ENCODE data around the gene PLXNA4.

The PLXNA4 gene

DNA sequence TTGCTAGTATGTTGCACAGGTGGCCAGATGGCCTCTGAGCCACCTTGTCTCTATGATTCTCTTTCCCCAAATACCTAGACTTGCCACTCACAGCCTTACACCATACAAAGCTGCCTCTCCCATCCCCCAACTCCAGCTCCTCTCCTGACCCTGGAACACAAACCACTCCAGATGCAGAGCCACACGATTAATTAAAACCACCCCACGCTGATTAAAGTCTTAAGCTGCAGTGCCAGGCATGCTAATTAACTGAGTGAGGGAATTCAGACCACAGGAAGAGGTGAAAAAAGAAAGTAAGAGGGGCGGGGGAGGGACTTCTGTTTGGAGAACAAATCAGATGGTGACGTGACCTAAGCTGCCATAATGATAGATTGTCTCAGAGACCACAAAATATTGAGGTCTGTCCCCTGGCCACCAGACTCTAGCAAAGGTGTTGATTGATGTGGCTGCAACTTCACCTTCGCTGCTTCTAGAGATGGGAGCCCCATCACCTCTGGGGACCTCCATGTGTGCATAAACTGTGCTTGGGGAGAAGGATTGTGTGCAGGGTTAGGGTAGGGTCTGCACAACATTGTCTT is 331.3 kb downstream of the PLXNA4 start:
- TF ChIP-seq EZH2 (IDR thresholded peaks at IDR 0.05; ENCODE audit: borderline replicate concordance, low read length) (no peak), CTCF (IDR thresholded peaks at IDR 0.05; ENCODE audit: low read length) (no peak)
- H3K9me2 ChIP-seq (ENCODE audit: low read depth, low read length): no peaks in the 10 kb centered on the region
- no peaks in the 10 kb centered on the region for H3K79me2 ChIP-seq (ENCODE audit: insufficient read depth, low read length)
- no peaks in the 10 kb centered on the region for H3K4me1 ChIP-seq (ENCODE audit: insufficient read depth, low read length, severe bottlenecking)
- H3K36me3 ChIP-seq (ENCODE audit: insufficient read depth, low read length): no peaks in the 10 kb centered on the region
- no peak overlapping the region for H3K4me2 ChIP-seq (ENCODE audit: low read length)
- H3K9ac ChIP-seq (ENCODE audit: low read length): no peak overlapping the region
- H3K27me3 ChIP-seq (ENCODE audit: insufficient read depth, low read length): no peaks in the 10 kb centered on the region; the same call in 1 of the 2 replicates
- H3K27ac ChIP-seq (ENCODE audit: low read depth, low read length, poor library complexity, severe bottlenecking): no peak overlapping the region
- no peaks in the 10 kb centered on the region for H3F3A ChIP-seq (ENCODE audit: insufficient read depth, low read length)
- no peaks in the 10 kb centered on the region for H3K9me3 ChIP-seq (ENCODE audit: low read length)
- no peak overlapping the region for H3K4me3 ChIP-seq (ENCODE audit: low read depth, low read length, poor library complexity, severe bottlenecking)
- H4K20me1 ChIP-seq (ENCODE audit: insufficient read depth, low read length): no peaks in the 10 kb centered on the region
- no peak overlapping the region for H2AFZ ChIP-seq (ENCODE audit: low read length)

DNA sequence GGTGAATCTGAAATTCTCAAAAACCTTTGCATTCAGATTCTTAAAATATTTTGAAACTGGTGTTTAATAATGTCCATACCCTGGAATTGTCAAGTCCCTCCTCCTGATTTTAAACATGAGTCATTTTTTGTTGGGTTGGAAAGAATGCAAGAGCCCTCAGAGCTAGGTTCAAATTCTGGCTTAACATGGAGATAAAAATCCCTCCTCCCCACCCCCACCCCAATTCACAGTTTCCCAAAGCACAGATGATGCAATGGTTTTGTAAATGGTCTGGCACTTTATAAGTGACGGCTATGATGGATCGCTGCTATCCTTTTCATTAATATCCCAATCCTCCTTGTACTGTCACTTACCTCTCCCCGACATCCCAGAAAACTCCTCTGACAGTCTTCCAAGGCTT is 332.8 kb downstream of the PLXNA4 start:
- TF ChIP-seq EZH2 (IDR thresholded peaks at IDR 0.05; ENCODE audit: borderline replicate concordance, low read length): no peak
- no peak for TF ChIP-seq CTCF (IDR thresholded peaks at IDR 0.05; ENCODE audit: low read length)
- Histone ChIP-seq H3K4me3 (ENCODE audit: low read depth, low read length, poor library complexity, severe bottlenecking) (no peak overlapping the region), H4K20me1 (ENCODE audit: insufficient read depth, low read length) (no peaks in the 10 kb centered on the region), H3K9me3 (ENCODE audit: low read length) (no peaks in the 10 kb centered on the region), H3K4me2 (ENCODE audit: low read length) (no peak overlapping the region), H3K9ac (ENCODE audit: low read length) (no peak overlapping the region), H3K79me2 (ENCODE audit: insufficient read depth, low read length) (no peaks in the 10 kb centered on the region), H3K4me1 (ENCODE audit: insufficient read depth, low read length, severe bottlenecking) (no peaks in the 10 kb centered on the region), H3K27me3 (ENCODE audit: insufficient read depth, low read length) (no peaks in the 10 kb centered on the region; the same call in 1 of the 2 replicates), H3F3A (ENCODE audit: insufficient read depth, low read length) (no peaks in the 10 kb centered on the region), H3K36me3 (ENCODE audit: insufficient read depth, low read length) (no peaks in the 10 kb centered on the region), H2AFZ (ENCODE audit: low read length) (no peak overlapping the region), H3K27ac (ENCODE audit: low read depth, low read length, poor library complexity, severe bottlenecking) (no peak overlapping the region), H3K9me2 (ENCODE audit: low read depth, low read length) (no peaks in the 10 kb centered on the region)

DNA sequence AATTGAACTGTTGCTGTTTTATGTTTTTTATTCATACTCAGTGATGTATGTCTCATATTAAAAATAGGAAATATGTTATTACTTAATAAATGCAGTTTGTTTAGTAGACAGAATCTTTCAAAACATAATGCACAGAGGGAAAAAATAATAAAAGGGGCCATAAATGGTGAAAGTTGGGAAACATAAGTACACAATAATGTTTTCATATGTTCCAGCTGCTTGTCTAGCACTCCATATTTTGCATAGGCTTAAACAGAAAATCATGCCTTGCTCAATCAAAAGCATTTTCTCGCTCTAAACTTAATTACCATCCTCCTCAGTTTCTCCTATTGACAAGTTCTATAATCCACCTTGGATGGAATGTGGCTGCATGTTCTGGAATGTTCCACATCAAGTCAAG is 333.2 kb downstream of the PLXNA4 start:
- Histone ChIP-seq H2AFZ (ENCODE audit: low read length) (no peak overlapping the region), H3K4me3 (ENCODE audit: low read depth, low read length, poor library complexity, severe bottlenecking) (no peak overlapping the region), H3K9me3 (ENCODE audit: low read length) (no peaks in the 10 kb centered on the region), H3K27ac (ENCODE audit: low read depth, low read length, poor library complexity, severe bottlenecking) (no peak overlapping the region), H3K79me2 (ENCODE audit: insufficient read depth, low read length) (no peaks in the 10 kb centered on the region), H3K9ac (ENCODE audit: low read length) (no peak overlapping the region), H3K4me1 (ENCODE audit: insufficient read depth, low read length, severe bottlenecking) (no peaks in the 10 kb centered on the region), H3K27me3 (ENCODE audit: insufficient read depth, low read length) (no peaks in the 10 kb centered on the region; the same call in 1 of the 2 replicates), H3K9me2 (ENCODE audit: low read depth, low read length) (no peaks in the 10 kb centered on the region), H3F3A (ENCODE audit: insufficient read depth, low read length) (no peaks in the 10 kb centered on the region), H3K4me2 (ENCODE audit: low read length) (no peak overlapping the region), H3K36me3 (ENCODE audit: insufficient read depth, low read length) (no peaks in the 10 kb centered on the region), H4K20me1 (ENCODE audit: insufficient read depth, low read length) (no peaks in the 10 kb centered on the region)
- no peak for TF ChIP-seq EZH2 (IDR thresholded peaks at IDR 0.05; ENCODE audit: borderline replicate concordance, low read length)
- TF ChIP-seq CTCF (IDR thresholded peaks at IDR 0.05; ENCODE audit: low read length): no peak
